Neural cell (in vitro differentiated cells): ENCODE results near the gene DIAPH1. TPM values are rescaled to one million over a fixed set of nuclear protein-coding genes. Genes with fewer than 3 reads are reported as not detected.

Experiments used
- H2AFZ ChIP-seq: fragments of 200-600, 300-800 bp; sonication (generic), shearing (Covaris generic); 2 replicates; pipeline ENCODE4 v1.6.0; 2014; ENCODE audit warnings: low read depth, mild to moderate bottlenecking, antibody characterized with exemption, low read length, moderate library complexity
- H3F3A ChIP-seq: fragments of 200-600 bp; shearing (Covaris generic); 2 replicates; pipeline ENCODE4 v1.6.1; 2016; ENCODE audit warnings: mild to moderate bottlenecking, moderate library complexity, mixed read lengths, antibody characterized with exemption, low read length; ENCODE audit not compliant: insufficient read depth, poor library complexity, severe bottlenecking
- H3K27ac ChIP-seq: fragments of 200-600, 300-800 bp; sonication (generic), shearing (Covaris generic); 2 replicates; pipeline ENCODE4 v1.5.1; 2014; ENCODE audit warnings: mild to moderate bottlenecking, low read length, moderate library complexity
- H3K27me3 ChIP-seq: fragments of 300-800, 200-600 bp; sonication (generic), shearing (Covaris generic); 2 replicates; pipeline ENCODE4 v1.6.0; 2014; ENCODE audit warnings: mild to moderate bottlenecking, low read depth, low read length, moderate library complexity; ENCODE audit not compliant: insufficient read depth
- H3K36me3 ChIP-seq: fragments of 300-800, 200-600 bp; sonication (generic), shearing (Covaris generic); 2 replicates; pipeline ENCODE4 v1.5.1; 2014; ENCODE audit warnings: mild to moderate bottlenecking, antibody characterized with exemption, low read length, moderate library complexity; ENCODE audit not compliant: insufficient read depth
- H3K4me2 ChIP-seq: fragments of 300-800, 200-600 bp; sonication (generic), shearing (Covaris generic); 2 replicates; pipeline ENCODE4 v1.6.0; 2014; ENCODE audit warnings: mild to moderate bottlenecking, low read length
- H3K4me3 ChIP-seq: fragments of 300-800, 200-600 bp; sonication (generic), shearing (Covaris generic); 2 replicates; pipeline ENCODE4 v1.5.1; 2014; ENCODE audit warnings: mild to moderate bottlenecking, low read length, moderate library complexity
- H3K79me2 ChIP-seq: fragments of 200-600 bp; shearing (Covaris generic); replicated peaks from 2 replicates; pipeline ENCODE4 v1.6.0; 2014; ENCODE audit warnings: mild to moderate bottlenecking, low read length, moderate library complexity; ENCODE audit not compliant: insufficient read depth
- H3K9ac ChIP-seq: fragments of 300-800, 200-600 bp; sonication (generic), shearing (Covaris generic); 2 replicates; pipeline ENCODE4 v1.6.1; 2016; ENCODE audit warnings: mild to moderate bottlenecking, low read length, mixed read lengths
- H3K9me2 ChIP-seq: fragments of 200-600 bp; shearing (Covaris generic); 2 replicates; pipeline ENCODE4 v1.6.1; 2016; ENCODE audit warnings: mild to moderate bottlenecking, low read length, mixed read lengths; ENCODE audit not compliant: insufficient read depth
- H3K9me3 ChIP-seq: fragments of 200-600, 300-800 bp; sonication (generic), shearing (Covaris generic); 2 replicates; pipeline ENCODE4 v1.6.1; 2016; ENCODE audit warnings: mild to moderate bottlenecking, mixed run types, low read length, moderate library complexity, mixed read lengths
- H4K20me1 ChIP-seq: fragments of 200-600 bp; shearing (Covaris generic); 2 replicates; pipeline ENCODE4 v1.6.1; 2016; ENCODE audit warnings: mild to moderate bottlenecking, mixed run types; ENCODE audit not compliant: insufficient read depth
- EP300 ChIP-seq: fragments of 450-650 bp; conservative IDR thresholded peaks from 2 replicates; pipeline ENCODE4 v1.6.1; 2014; ENCODE audit warnings: antibody characterized with exemption, mild to moderate bottlenecking, moderate library complexity; ENCODE audit not compliant: poor library complexity, severe bottlenecking
- EZH2 ChIP-seq: fragments of 200-600, 300-800 bp; shearing (Covaris generic), sonication (generic); IDR thresholded peaks from 2 replicates; pipeline ENCODE4 v1.6.1; 2014; ENCODE audit warnings: antibody characterized with exemption, low read length, borderline replicate concordance, mild to moderate bottlenecking; ENCODE audit not compliant: insufficient read depth, poor library complexity, severe bottlenecking
- MXI1 ChIP-seq: fragments of 450-650 bp; conservative IDR thresholded peaks from 2 replicates; pipeline ENCODE4 v1.6.1; 2014; ENCODE audit warnings: antibody characterized with exemption, mild to moderate bottlenecking; ENCODE audit not compliant: poor library complexity, severe bottlenecking
- POLR2AphosphoS5 ChIP-seq: IDR thresholded peaks from 2 replicates; pipeline ENCODE4 v1.6.1; 2012
- RAD21 ChIP-seq: fragments of 450-650 bp; conservative IDR thresholded peaks from 2 replicates; pipeline ENCODE4 v1.6.1; 2014; ENCODE audit warnings: antibody characterized with exemption, mild to moderate bottlenecking, moderate library complexity
- SMC3 ChIP-seq: fragments of 450-650 bp; conservative IDR thresholded peaks from 2 replicates; pipeline ENCODE4 v1.6.1; 2014; ENCODE audit warnings: antibody characterized with exemption, mild to moderate bottlenecking, moderate library complexity; ENCODE audit not compliant: poor library complexity
- TAF1 ChIP-seq: IDR thresholded peaks from 2 replicates; pipeline ENCODE4 v1.6.1; 2012; ENCODE audit warnings: low read depth
- polyA plus RNA-seq: library from polyadenylated mRNA; depleted of rRNA; stranded (reverse); fragments of >200 nt; gene quantifications from 2 replicates; pipeline ENCODE4 v1.2.3, GENCODE V29; 2014
- TF ChIP-seq, protein P1 (sequence below): IDR thresholded peaks from 2 replicates; pipeline ENCODE4 v1.6.1; 2012; ENCODE audit warnings: borderline replicate concordance

The DIAPH1 gene
- polyA plus RNA-seq, 1 donor from 2014 or later: 21.9 TPM

DNA sequence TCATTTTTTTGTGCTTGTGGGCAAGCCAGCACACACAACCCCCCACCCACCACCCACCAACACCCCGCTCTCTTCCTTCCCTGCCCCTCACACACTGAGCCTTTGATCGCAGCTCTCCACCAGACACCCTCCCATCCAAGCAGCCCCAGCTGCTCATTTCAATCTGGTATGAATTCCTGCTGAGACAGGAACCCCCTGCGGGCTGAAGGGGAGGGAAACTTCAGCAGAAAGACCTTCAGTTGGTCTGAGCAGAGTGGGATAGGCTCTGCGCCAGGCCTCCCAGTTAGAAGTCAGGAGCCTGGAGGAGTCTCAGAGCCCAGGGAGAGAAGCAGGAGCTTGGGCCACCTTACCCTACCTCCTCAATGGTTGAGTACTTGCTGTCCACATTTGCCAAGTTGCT is 122.8 kb downstream of the DIAPH1 start:
- Histone ChIP-seq H2AFZ (no peak overlapping the region), H3K79me2 (peaks cover 9% of the 10 kb centered on the region), H3K4me2 (no peak overlapping the region), H3K9me3 (peaks cover 18% of the 10 kb centered on the region), H4K20me1 (no peaks in the 10 kb centered on the region), H3F3A (no peaks in the 10 kb centered on the region), H3K27me3 (no peaks in the 10 kb centered on the region), H3K27ac (no peak overlapping the region), H3K36me3 (peaks cover 16% of the 10 kb centered on the region), H3K9me2 (no peaks in the 10 kb centered on the region), H3K9ac (no peak overlapping the region), H3K4me3 (no peak overlapping the region)
- TF ChIP-seq SMC3 (no peak), TAF1 (no peak), EZH2 (no peak), MXI1 (no peak), POLR2AphosphoS5 (no peak)
- TF ChIP-seq, protein P1, sequence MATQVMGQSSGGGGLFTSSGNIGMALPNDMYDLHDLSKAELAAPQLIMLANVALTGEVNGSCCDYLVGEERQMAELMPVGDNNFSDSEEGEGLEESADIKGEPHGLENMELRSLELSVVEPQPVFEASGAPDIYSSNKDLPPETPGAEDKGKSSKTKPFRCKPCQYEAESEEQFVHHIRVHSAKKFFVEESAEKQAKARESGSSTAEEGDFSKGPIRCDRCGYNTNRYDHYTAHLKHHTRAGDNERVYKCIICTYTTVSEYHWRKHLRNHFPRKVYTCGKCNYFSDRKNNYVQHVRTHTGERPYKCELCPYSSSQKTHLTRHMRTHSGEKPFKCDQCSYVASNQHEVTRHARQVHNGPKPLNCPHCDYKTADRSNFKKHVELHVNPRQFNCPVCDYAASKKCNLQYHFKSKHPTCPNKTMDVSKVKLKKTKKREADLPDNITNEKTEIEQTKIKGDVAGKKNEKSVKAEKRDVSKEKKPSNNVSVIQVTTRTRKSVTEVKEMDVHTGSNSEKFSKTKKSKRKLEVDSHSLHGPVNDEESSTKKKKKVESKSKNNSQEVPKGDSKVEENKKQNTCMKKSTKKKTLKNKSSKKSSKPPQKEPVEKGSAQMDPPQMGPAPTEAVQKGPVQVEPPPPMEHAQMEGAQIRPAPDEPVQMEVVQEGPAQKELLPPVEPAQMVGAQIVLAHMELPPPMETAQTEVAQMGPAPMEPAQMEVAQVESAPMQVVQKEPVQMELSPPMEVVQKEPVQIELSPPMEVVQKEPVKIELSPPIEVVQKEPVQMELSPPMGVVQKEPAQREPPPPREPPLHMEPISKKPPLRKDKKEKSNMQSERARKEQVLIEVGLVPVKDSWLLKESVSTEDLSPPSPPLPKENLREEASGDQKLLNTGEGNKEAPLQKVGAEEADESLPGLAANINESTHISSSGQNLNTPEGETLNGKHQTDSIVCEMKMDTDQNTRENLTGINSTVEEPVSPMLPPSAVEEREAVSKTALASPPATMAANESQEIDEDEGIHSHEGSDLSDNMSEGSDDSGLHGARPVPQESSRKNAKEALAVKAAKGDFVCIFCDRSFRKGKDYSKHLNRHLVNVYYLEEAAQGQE: no peak

DNA sequence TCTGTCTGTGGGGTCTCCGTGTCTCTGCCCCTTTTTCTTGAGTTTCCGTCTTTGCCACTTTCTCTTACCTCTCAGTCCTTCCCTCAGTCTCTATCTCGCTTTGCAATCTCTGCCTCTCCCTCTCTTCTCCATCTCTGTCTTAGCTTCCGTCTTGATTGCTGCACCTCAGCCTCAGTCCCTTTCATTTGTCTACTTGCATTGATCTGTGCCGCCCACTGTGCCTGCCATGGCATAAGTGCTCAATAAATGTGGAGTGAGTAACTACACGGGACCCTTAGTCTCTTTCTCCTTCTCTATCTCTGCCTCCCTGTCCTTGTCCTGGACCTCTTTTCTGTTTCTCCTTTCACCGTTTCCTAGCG is 123.4 kb downstream of the DIAPH1 start:
- peaks cover 22% of the 10 kb centered on the region for H3K36me3 ChIP-seq
- H3K9me2 ChIP-seq: no peaks in the 10 kb centered on the region
- peak overlapping the region; percentile 71 for H3K9ac ChIP-seq
- H3K27me3 ChIP-seq: no peaks in the 10 kb centered on the region
- H3K9me3 ChIP-seq: peaks cover 24% of the 10 kb centered on the region
- no peak overlapping the region for H2AFZ ChIP-seq
- H3F3A ChIP-seq: no peaks in the 10 kb centered on the region
- H3K4me3 ChIP-seq: peak overlapping the region; percentile 58
- no peak for TF ChIP-seq EP300
- H3K27ac ChIP-seq: no peak overlapping the region
- H3K4me2 ChIP-seq: no peak overlapping the region
- H4K20me1 ChIP-seq: no peaks in the 10 kb centered on the region
- H3K79me2 ChIP-seq: peaks cover 9% of the 10 kb centered on the region

DNA sequence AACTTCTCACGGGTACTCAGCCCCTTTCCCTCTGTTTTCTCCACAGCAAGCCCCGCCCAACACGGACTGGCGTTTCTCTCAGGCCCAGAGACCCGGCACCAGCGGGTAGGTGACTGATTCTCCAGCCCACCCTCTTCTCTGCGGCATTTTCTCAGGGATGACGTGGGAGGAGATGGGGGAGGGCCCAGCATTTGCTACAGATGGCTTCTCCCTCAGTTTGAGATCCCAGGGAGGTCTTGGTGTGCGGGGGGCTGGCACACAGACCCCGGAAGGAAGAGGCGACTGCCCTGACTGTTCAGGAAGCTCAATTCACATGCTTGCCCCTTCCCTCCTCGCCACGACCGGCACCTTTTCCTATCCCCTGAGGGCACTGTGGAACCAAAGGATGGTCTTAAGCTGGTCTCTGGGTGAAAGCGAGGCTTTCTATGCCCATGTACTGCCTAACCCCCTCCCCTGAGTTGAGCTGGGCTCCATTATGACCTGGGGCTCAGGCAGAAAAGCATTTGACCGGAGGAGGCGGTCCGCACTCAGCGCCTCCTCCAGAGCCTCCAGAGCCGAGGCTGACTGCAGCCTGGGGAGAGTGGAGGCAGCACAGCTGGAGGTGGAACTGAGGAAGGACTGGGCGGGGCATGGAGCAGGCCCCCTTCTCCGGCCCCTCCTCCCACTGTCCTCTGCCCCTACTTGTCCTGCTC is 123.9 kb downstream of the DIAPH1 start:
- no peaks in the 10 kb centered on the region for H3F3A ChIP-seq
- TF ChIP-seq, protein P1: peak; percentile 9
- TF ChIP-seq POLR2AphosphoS5: peak; percentile 12
- no peak for TF ChIP-seq RAD21
- no peak for TF ChIP-seq MXI1
- H3K4me2 ChIP-seq: peak overlapping the region; percentile 32
- peak overlapping the region; percentile 81 for H3K27ac ChIP-seq
- peaks cover 29% of the 10 kb centered on the region for H3K9me3 ChIP-seq
- peak overlapping the region; percentile 71 for H3K9ac ChIP-seq
- H2AFZ ChIP-seq: peak overlapping the region; percentile 51
- H3K27me3 ChIP-seq: no peaks in the 10 kb centered on the region
- H3K4me3 ChIP-seq: peak overlapping the region; percentile 58
- H3K9me2 ChIP-seq: no peaks in the 10 kb centered on the region
- H3K79me2 ChIP-seq: peaks cover 9% of the 10 kb centered on the region
- H3K36me3 ChIP-seq: peaks cover 23% of the 10 kb centered on the region
- H4K20me1 ChIP-seq: no peaks in the 10 kb centered on the region
